Measurements from ENCODE around the gene PABPC1L.

- no peak for TF ChIP-seq POLR2AphosphoS5 (IDR thresholded peaks at IDR 0.05; ENCODE audit: low read depth, low read length)
- no peak for TF ChIP-seq POLR2A (IDR thresholded peaks at IDR 0.05; ENCODE audit: low read depth, low read length)
- no peak for TF ChIP-seq TAF1 (IDR thresholded peaks at IDR 0.05; ENCODE audit: low read depth, low read length)
- TF ChIP-seq PAX5 (IDR thresholded peaks at IDR 0.05; ENCODE audit: insufficient read depth, low read length, severe bottlenecking), result no peak
Measured at GRCh38 chr20:44936510-44936909, 26.6 kb downstream of the PABPC1L start.
